ENCODE results near the gene BCAS1.

GRCh38 chr20:54095824-54096223, 25.4 kb upstream of the BCAS1 start:
- TF ChIP-seq REST (IDR thresholded peaks at IDR 0.05; ENCODE audit: low read depth) (no peak), SP1 (IDR thresholded peaks at IDR 0.05; ENCODE audit: low read depth) (no peak), CTCF (IDR thresholded peaks at IDR 0.05 in 2 of 3, conservative IDR thresholded peaks at IDR 0.05 in 1 of 3; ENCODE audit: borderline replicate concordance in 1 of 3, insufficient read depth in 1 of 3, low read depth in 2 of 3, low read length in 2 of 3) (no peak), POLR2AphosphoS5 (IDR thresholded peaks at IDR 0.05; ENCODE audit: low read depth, low read length) (no peak), RAD21 (IDR thresholded peaks at IDR 0.05; ENCODE audit: low read depth) (no peak), POLR2A (IDR thresholded peaks at IDR 0.05; ENCODE audit: borderline replicate concordance, extremely low read depth, insufficient read depth, insufficient read length) (no peak), MAX (IDR thresholded peaks at IDR 0.05) (no peak), ZNF274 (IDR thresholded peaks at IDR 0.05; ENCODE audit: low read depth, low read length) (no peak), EZH2 (IDR thresholded peaks at IDR 0.05) (no peak), TCF7L2 (IDR thresholded peaks at IDR 0.05; ENCODE audit: borderline replicate concordance, extremely low read depth, insufficient read depth, insufficient read length) (no peak), SIN3A (IDR thresholded peaks at IDR 0.05; ENCODE audit: low read depth) (no peak), YY1 (IDR thresholded peaks at IDR 0.05; ENCODE audit: extremely low read depth, insufficient replicate concordance, low read depth, low read length) (no peak), EGR1 (IDR thresholded peaks at IDR 0.05; ENCODE audit: low read depth) (no peak), SRF (IDR thresholded peaks at IDR 0.05; ENCODE audit: low read depth) (no peak)
